UCSD-AML1 (cell line): ENCODE measurements around the gene RABGAP1.

Source experiments
- DNase-seq: peaks from one replicate; lab custom pipeline; 2025; ENCODE audit not compliant: unreplicated experiment; lab: John Stamatoyannopoulos, UW

RABGAP1 gene

GRCh38 chr9:123074628-123075027, 133.8 kb downstream of the RABGAP1 start:
- DNase-seq, result no peak

- DNase-seq, result no peak
Measured at GRCh38 chr9:123080444-123080843, 139.6 kb downstream of the RABGAP1 start.

DNA sequence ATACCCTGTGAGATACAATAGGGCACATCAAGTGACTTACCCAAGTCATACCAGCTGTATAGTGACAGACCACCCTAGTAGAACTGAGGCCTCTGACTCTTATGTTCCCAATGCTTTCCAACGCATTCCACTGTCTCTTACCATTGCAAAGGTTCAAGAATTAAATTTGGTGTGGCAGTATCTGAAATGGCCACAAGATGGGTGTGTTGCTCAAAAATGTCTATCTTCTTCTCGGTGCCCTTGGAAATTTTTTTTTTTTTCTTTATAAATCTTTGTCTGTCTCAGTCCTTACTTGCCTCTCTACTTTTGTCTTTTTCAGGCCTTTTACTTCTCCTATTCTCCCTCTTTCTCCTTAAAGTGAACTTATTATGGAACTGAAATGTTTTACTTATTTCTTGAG, 141.0 kb downstream of the RABGAP1 start:
- DNase-seq, result no peak

DNA sequence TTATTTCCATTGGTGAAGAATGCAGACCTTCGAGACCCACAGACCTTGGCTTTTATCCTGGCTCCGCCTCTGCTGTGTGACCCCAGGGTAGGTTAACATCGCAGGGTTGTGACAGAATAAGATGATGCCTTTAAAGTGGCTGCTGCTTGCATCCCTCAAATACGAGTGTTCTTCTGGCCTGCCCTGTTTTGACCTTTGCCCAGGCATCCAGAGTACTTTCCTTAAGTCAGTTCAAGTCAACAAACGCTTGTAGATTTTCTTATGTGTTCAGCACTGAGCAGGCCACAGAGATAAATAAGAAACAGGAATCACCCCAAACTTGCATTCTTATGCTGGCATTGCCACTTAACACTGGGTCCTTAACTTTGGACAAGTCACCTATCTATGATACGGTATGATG, 142.9 kb downstream of the RABGAP1 start:
- DNase-seq, result no peak

DNA sequence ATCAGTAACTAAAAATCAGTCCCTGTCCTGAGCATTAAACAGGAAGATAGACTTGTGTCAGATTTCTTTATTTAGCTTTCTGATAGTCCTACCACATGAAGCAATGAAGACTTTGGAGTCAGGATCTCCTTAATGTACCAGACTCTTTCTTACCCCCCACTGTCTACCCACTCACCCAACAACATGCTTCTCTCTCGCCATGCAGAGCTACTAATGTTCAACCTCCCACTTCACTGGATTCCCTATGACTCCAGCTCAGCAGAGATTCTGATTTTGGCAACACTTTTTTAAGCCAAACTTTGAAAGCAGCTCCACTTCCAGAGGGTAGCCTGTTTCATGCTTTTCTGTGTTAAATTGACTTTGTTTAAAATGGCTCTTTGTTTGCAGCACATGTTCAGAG, 143.4 kb downstream of the RABGAP1 start:
- no peak for DNase-seq

DNA sequence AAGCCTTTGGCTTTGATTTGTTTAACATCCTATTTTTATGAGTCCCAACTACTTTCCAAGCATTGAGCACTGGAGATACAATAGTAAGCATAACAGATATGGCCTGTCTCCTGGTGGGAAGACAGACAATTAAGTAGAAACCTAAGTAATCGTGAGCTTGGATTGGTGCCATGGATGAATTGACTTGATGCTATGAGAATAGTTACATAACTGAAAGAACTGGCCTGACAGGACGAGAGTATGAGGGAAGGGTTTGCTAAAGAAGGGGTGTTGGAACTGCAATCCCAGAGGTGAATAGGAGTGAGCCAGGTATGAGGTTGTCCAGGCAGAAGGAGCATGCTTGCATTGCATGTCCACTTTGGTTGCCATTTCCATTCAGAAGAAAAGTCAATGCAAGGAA, 145.1 kb downstream of the RABGAP1 start:
- no peak for DNase-seq

DNA sequence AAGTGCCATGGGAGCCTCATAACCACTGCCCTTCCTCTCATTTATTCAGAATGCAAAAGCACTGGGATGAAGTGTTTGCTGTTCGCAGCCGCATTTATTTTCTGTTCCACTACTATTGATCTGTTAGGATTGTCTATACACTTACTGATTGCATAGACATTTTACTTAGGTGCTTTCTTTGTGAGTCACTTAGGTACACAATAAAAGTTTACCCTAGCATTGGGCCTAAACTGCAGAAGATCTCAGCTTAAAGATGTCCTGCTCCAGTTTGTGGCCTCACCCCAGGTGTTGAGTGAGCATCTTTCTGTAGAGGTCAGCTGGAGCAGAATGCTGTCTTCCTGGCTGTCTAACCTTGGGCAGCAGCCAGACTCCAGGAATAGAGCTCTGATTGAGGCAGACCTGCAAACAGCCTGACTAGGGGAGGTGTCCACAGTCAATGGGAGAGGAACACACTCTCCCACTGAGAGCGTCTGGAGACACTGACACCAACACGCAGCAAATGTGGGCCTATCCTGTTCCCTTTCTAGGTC, 146.6 kb downstream of the RABGAP1 start:
- DNase-seq, result no peak

GRCh38 chr9:123089040-123089439, 148.2 kb downstream of the RABGAP1 start:
- no peak for DNase-seq

DNA sequence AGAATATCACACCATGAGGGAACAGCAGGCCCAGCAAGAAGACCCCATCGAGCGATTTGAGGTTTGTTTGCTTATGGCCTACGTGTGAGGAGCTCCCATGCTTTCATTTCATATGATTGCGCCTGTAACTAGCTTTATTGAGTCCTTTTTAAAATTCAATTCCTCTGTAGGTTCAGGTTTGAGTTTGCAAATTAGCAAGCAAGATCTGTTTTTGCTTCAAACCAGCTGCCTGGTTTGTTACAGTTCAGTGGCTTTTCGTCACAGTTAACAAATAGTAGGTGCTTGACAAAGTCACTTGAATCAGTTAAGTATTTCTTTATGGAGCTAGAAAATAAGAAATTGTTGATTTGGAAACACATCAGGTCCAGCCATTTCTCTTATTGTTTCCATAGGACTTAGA, 149.0 kb downstream of the RABGAP1 start:
- no peak for DNase-seq

GRCh38 chr9:123090198-123090896, 149.5 kb downstream of the RABGAP1 start:
- no peak for DNase-seq

DNA sequence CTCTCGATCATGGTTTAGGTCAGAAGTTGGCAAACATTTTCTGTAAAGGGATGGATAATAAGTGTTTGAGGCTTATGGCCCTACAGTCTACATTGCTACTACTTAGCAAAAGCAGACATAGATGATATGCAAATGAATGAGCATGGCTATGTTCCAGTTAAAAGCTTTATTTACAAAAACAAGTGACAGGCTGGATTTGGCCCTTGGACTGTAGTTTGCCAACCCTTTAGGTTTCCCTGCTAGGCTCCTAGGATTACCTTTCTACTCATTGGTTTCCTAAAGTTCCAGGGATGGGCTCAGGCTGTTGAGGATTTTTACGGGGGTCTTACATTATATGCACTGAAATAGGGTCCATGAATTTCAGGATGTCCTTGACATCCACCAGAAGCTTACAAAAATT, 150.1 kb downstream of the RABGAP1 start:
- no peak for DNase-seq

- no peak for DNase-seq
Measured at GRCh38 chr9:123091459-123091858, 150.6 kb downstream of the RABGAP1 start.

DNA sequence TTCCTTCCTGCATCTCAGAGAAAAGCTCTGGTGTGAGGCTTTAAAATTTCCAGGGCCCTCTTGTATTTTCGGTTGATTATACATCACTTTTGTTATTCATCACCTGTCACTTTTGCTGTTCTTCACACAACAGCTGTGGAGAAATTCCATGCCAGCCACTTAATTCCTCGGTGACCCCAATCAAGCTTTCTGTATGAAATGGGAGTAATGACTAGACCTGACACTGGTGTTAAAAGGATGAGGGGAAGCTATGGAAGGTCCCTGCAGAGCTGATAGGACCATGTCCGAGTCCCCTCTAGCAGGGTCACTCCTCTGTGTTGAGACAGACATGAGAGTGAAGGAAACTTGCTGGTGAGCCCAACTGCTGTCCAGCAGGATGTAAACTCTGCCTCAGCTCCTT, 152.3 kb downstream of the RABGAP1 start:
- no peak for DNase-seq

DNA sequence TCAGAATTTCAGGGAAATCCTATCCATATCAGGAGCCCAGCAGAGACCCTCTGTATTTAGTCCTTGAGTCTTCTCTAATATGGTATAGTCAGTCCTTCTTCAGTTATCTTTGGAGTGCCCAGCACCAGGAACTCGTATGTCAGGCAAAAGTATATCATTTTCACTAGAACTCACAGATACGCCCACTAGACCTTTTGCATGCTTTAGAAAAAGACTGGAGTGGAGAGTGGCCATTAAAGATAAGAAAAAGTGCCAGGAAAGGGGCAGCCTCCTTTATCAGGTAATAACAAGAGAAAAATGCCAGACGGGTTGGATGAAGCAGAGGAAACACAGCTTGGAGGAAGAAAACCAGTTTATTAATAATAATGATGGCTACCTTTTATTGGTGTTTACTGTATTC, 156.2 kb downstream of the RABGAP1 start:
- DNase-seq, result no peak

DNA sequence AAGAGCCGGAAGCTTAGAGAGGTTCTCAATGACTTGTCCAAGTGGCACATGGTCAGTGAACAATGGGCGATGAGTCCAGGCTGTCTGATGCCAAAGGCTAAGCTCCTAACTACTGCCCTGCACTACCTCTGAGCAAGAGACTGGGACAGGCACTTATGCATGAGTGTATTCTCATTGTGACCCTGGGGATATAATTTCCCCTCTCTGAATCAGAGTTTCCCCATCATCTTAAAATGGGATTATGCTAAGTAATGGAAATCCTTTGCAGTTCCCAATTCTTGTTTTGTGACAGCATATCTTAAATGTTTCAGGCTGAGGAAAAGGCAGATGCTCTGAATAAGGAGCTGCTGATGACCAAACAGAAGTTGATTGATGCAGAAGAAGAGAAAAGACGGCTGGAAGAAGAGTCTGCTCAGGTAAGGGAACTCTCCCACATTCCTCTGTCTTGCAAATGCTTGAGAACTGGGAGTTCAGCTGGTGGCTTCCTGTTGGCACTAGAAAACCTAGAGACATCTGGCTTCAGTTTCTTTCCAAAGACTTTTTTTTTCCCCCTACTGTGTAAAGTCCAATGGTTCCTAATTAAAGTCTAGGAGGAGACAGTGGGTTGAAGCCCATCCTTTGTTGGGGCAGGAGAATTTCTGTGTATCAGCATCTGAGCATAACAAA, 156.7 kb downstream of the RABGAP1 start:
- DNase-seq, result no peak

DNA sequence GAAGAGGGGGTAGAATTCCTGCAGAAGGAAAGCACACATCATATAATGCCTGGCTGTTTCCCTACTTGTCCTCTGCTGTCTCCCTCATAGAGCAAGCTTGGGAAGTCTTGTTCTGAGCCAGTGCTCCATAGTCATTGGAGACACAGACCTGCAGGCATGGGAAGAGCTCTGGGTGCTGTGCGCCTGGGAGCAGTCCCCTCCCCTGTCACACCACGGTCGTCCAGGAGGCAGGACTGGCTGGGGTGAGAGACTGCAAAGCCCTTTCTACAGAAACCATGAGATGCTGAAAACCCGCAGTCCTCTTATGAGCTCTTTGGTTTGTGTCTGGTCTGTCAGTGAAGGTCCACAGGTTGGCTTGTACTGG, 157.3 kb downstream of the RABGAP1 start:
- DNase-seq, result no peak

GRCh38 chr9:123099042-123099441, 158.2 kb downstream of the RABGAP1 start:
- DNase-seq, result no peak

- no peak for DNase-seq
Measured at GRCh38 chr9:123099548-123099947, 158.7 kb downstream of the RABGAP1 start.

DNA sequence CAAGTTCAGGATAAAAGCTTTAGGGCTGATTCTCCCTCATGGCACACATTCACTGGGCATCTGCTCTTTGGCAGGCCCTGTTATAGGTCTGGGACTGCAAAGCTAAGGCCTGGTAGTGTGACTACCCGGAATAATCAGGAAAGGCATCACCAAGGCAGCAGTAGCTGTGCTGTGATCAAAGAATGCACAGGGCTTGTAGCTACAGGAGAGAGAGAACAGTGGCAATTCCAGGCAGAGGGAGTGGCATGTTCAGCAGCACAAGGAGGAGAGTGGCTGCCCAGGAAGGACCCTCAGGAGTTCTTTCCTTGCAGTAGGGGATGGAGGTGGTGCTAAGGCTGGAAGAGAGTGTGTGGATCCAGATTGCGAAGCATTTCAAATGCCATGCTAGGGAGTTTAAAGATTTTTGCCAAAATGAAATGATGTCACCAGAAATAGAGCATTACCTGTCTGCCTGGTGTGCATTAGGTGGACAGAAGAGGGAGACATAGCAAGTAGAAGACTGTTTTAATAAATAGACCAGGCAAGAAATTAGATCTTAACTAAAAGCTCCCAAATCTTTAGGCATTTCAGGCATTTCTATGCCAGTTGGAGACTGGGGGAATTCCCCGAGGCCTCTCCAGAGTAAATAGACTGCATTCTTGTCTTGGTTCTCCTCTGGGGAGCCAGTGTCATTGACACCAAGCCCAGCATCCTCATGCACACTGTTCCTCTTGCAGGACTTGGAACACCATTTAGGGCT, 161.7 kb downstream of the RABGAP1 start:
- DNase-seq, result no peak

DNA sequence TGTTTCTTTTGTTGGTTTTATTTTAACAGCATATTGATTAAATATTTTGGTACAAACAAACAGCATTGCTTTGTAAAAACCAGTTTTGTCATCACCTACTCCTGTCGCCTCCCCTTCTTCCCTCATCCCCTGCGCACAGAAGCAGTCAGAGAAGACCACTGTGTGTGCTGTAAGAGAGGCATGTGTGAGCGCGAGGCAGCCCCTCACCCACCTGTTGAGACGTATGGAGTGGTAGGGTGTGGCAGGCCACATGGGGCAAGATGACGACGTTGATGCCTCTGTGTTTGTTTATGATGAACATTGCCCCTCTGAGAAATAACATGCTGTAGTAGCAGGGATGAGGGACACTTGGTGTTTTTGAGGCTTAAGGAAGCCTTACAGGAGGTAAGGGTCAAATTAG, 164.0 kb downstream of the RABGAP1 start:
- DNase-seq, result no peak

GRCh38 chr9:123105490-123105889, 164.7 kb downstream of the RABGAP1 start:
- no peak for DNase-seq

- DNase-seq, result no peak
Measured at GRCh38 chr9:123107639-123108285, 166.9 kb downstream of the RABGAP1 start.
